NCI-H1105 (cell line): ENCODE data around the gene ZNF334.

Source experiments
- DNase-seq: peaks from one replicate; lab custom pipeline; 2025; lab: John Stamatoyannopoulos, UW

The ZNF334 gene

DNA sequence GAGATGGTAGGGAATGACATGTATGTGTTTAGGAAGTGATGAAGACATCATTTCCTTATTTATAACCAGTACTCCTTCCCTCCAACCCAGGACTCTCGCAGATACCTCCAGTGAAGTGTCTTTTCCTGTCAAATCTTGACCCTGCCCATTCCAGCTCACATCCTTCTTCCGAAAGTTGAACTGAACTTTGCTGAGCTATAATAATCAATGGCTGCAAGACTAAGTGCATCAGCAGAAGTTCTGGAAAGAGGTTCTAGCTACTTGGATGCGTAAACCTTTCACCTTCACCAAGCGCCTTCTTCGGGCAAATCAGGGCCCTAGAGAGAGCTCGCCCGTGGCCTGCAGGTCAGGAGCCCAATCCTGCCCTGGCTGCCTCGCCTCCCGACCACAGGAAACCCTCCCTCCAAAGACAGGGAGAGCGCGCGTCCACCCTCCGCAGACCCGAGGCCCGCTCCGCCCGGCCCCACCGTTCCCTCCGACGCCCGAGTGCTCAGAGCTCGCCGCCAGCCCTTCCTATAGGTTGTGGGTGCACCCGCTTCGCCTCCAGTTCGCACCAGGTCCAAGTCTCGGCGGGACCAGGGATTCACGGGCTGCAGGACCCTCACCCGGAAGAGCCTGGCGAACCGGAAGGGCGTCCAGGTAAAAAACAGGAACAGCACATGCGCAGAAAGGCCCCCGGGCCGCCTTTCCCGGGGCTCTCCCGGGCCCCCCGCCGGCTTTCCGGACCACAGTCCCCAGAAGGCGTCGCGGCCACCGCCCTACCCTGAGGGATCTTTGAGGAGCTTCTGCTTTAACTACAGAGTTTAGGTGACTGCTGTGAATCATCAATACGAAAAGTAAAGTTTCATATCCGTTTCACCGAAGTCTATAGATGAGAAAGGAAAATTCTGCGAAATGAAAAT lies at the start of gene ZNF334:
TSS of gene ZNF334 (minus strand) at position 617 of the 902 bp plus-strand sequence. CDS start 1,457 bp downstream, outside the sequence.
- DNase-seq = peak; percentile 83

DNA sequence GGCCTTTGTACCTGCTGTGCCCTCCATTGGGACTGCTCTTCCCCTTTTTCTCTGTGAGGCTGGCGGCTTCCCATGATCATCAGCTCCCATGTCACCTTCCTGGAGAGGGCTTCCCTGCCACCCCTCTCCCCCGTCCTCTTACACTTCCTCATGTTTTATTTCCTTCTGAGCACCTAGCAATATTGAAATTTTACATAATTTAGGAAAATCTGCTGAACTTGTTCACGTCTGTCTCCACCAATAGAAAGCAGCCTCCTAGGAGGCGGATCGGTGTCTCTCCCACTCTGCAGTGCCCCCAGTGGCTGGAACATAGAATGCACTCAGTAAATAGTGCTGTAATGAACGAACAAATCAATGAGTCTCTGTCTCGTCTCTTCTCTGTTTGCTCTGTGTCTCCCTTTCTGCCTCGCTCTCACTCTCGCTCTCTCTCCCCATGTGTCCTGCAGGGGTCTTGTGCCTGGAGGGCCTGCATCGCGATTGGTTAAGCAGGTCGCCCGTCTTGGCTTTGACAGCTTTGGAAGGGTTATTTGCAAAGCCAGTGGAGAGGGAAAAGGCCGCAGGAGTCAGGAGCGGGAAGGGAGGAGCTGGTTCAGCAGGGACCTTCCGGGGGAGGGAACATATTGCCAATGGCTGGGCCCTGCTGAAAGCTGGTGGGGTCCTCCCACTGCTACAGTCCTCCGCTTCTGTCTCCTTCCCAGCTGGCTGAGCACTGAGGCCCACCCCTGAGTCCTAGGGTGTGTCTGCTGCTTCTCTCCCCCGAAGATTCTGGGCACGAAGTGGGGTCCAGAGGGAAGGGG lies 49.2 kb upstream of the ZNF334 start:
- peak; percentile 59 for DNase-seq

GRCh38 chr20:46562009-46562372 lies 48.6 kb upstream of the ZNF334 start:
- no peak for DNase-seq

DNA sequence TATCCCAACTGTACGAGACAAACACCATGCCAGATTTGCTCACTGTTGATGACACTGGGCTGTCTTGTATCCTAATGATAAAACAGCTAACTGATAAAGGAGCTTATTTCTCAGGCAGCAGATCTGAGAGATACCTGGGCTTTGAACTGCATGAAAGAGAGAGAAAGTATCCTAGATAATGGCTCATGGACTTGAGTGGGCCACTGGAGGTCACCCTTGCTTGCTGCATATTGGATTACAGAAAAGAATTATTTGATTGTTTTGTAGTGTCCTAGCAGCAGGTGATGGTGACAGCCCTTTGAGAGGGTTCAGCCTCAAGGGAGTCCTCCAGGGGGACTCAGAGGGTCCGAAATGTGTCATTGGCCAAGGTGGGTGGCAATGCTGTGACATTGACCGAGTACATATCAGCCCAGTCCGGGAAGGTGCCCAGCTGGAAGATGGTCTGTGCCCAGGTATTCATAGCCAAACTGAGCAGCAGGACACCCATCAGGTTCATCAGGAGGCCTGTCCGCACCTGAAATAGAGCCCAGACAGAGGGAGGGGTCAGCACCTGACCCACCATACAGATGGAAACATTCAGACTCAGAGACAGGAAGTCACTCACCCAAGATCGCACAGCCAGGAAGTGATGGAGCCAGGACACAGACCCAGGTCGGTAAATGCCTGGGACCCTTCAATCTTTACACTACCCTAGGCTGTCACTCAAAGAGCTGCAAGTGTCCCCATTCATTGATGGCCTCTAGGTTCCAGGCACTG lies 46.5 kb upstream of the ZNF334 start:
- DNase-seq = peak; percentile 20

DNA sequence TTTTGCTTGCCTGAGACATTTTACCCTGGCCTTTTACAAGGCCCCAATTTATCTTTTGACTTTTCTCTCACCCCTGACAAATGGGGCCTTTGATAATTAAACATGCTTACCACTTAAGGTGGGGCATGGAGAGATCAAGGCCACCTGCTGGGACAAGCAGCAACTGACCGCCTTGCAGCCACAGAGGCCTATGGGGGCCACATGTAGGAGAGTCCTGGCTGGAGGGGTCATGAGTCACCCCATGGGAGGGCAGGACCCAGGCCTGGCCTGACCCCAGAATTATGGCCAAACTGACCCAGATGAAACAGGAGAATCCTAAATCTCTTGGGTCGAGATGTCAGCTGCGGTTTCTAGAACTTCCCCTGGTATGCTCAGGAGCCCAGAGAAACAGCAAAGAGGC lies 45.6 kb upstream of the ZNF334 start:
- no peak for DNase-seq

DNA sequence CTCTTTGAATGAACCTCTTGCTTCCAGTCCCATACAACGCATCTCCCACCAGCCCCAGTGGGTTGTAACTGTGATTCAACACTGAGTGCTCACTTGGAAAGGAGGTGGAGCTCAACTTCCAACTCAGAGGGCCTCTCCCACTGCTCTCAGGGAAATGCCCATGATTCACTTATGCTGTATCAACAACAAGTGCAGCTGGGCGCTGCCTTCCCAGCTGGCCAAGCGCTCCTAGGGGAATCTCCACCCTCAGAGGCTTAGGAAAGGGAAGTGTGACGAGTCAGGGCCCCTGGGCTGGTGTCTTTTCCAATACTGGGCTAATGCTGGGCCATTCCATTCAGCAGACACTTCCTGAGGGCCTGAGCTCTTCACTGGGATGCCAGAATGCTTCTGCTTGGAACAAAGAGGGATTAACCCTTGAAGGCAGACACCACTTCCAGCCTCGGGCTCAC lies 45.2 kb upstream of the ZNF334 start:
- DNase-seq = no peak

DNA sequence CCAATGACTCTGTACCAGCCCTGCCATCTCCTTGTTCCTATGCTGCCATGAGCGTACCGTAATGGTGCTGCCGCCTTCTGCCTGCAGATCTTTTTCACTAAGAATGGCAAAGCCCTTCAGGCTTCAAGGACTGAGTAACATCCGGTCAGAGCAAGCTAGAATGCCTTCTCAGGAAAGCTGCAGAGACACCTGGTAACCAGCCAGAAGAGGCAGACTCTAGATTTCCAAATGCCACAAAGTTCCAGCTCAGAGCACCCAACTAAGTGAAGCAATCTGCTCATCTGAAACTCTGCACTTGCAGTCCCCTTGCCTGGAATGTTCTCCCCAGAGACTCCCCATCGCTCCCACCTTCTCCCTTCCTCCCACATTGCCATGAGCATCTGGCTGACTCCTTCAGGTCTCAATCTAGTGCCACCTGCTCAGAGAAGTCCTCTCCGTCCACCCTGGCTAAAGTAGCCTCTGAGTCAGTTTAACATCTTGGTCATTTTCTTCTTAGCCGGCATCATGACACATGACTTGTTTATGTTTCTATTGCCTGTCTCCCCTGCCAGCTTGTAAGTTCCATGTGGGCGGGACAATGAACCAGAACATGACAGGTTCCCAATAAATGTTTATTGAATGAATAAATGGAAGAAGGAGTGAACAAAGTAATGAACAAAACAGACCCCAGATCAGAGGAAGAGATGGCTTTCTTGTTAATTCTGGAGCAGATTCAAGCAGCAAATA lies 44.0 kb upstream of the ZNF334 start:
- no peak for DNase-seq

GRCh38 chr20:46555370-46555956 lies 42.1 kb upstream of the ZNF334 start:
- DNase-seq = no peak

DNA sequence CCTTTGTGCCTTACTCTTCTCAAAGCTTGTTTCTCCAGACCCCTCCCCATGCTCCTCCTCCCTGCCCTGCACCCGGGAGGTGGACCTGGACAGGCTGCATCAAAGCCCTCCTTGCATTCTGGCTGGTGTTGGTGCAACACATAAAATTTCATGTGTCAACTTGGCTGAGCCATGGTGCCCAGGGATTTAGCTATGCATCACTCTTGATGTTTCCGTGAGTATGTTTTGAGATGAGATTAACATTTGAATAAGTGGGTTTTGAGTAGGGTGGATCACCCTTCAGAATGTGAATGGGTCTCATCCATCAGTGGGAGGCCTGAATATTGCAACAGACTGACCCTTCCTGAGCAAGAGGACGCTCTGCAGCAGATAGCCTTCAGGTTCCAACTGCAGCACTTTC lies 41.5 kb upstream of the ZNF334 start:
- DNase-seq = no peak

GRCh38 chr20:46553926-46554325 lies 40.6 kb upstream of the ZNF334 start:
- DNase-seq = no peak

DNA sequence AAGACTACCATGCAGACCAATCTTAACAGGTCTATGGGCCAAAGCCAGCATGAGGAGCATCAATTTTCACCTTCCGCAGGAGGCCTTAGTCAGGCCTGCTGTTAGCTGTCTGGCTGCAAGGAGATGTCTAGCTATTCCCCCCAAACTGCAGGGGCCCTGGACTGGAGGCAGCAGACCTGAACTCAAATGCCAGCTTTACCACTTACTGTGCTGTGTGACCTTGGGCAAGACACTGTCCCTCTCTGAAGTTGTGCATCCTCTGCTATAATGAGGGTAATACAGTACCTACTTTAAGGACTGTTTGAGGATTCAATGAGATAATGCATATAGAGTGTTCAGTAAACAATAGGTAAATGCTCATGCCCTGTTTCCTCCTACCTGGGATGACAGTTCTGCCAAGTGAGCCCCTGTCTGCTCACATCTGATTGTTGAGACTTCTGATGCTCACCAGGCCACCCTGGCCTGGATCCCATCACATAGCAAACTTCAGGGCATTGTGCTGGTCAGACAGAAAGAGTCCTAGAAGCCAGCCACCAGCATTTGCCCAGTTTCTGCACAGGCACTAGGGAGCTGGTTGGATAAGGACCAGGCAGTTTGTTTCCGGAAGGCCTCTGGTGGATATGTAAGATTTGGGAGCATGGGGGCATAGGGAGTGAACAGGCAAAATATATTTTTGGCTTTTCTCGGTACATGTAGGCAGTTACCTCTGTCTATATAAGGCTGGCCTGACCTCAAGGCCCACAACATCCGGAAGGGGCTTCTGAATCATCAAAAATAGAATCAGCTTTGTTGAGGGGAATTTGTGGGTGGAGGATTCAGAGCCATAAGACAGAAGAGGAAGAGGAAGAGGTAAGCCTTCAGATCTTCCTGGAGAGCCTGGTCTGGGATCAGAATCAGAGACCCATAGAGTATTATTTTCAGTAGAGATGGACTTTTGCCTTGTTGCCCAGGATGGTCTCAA lies 39.4 kb upstream of the ZNF334 start:
- no peak for DNase-seq

GRCh38 chr20:46551522-46552381 lies 38.4 kb upstream of the ZNF334 start:
- DNase-seq = no peak

- DNase-seq = no peak
These were observed 37.1 kb upstream of the ZNF334 start, which contains the start of gene OCSTAMP for GRCh38 chr20:46550461-46550860. TSS of gene OCSTAMP (minus strand) at chr20:46550654. CDS start at chr20:46550560, 94 bp downstream.

DNA sequence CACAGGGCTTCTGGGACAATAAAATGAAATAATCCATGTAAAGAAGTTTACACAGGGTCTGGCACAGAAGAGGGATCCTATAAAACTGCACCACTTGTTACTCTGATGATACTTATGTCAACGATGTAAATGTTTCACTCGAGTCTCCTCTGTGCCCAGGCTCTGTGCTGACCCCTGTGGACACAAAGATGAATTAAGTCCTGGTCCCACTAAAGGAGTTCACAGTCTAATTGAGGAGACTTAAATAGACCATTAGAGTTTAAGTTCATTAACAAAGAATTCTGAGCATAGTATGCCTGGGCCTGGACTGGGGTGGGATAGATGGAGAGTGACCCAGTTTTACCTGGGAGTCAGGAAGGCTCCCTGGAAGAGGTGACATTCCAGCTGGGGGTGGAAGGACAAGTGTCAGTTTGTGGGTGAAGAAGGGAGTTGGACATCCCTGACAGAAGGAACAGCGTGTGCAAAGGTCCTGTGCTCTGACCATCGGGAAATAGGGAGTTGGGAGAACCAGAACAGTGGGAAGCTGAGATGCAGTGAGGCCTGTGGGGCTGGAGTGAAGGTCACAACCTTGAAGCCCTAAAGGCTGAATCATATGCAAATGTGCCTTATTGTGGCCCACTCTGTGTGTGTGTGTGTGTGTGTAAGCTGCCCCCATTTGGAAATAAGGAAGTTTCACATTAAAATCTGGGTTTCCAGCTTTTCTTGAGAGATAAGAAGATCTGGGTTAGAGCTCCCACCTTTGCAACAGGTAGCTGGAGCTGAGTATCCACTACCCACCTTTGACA lies 36.0 kb upstream of the ZNF334 start:
- DNase-seq = no peak

GRCh38 chr20:46548688-46549087 lies 35.3 kb upstream of the ZNF334 start:
- no peak for DNase-seq

DNA sequence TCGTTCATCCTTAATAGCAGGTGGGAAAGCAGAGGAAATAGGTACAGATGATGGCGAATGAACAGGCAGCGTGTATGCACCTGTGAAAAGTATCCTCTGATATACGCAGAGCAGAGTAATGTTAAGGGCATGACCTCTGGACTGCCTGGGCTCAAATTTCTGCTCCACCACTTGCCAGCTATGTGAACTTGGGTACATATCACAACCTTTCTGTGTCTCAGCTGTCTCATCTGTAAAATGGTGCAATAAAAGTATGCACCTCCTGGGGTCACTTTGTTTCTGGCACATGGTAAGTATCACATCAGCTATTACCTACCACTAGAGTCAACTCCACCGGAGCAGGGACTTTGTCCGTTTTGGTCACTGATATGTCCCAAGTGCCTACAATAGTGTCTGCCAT lies 34.6 kb upstream of the ZNF334 start:
- DNase-seq = no peak

- DNase-seq = no peak
These were observed 33.6 kb upstream of the ZNF334 start for GRCh38 chr20:46546936-46547335.

DNA sequence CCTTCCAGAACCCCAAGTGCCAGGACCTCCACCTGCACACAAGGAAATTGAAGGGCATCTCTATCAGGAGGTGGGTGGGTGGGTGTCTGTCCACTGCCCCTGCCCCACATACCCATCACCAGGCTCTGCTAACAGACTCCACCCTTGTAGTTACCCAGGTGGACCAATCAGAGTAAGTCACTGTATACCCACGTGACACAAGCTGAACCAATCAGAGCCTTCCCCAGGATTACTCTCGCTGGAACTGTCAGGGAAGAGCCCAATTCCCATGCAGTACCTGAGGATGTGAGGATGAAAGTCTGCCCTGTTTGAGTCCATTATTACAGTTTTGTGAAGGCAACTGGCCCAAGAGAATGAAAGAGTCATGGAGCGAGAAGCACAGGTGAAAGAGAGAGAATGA lies 32.9 kb upstream of the ZNF334 start:
- DNase-seq = no peak
